GM12873 (cell line): ENCODE measurements around the gene DHRS1.
A peak's percentile ranks its signal among the peaks of the same experiment; 100 is the strongest.

ENCODE experiments used
- TF ChIP-seq, protein P1 (sequence below): IDR thresholded peaks from 2 replicates; pipeline ENCODE4 v1.5.1; 2012; ENCODE audit warnings: low read depth, mild to moderate bottlenecking, moderate library complexity, low read length, control low read depth; ENCODE audit not compliant: insufficient read depth; ENCODE audit errors: missing control alignments

The DHRS1 gene

DNA sequence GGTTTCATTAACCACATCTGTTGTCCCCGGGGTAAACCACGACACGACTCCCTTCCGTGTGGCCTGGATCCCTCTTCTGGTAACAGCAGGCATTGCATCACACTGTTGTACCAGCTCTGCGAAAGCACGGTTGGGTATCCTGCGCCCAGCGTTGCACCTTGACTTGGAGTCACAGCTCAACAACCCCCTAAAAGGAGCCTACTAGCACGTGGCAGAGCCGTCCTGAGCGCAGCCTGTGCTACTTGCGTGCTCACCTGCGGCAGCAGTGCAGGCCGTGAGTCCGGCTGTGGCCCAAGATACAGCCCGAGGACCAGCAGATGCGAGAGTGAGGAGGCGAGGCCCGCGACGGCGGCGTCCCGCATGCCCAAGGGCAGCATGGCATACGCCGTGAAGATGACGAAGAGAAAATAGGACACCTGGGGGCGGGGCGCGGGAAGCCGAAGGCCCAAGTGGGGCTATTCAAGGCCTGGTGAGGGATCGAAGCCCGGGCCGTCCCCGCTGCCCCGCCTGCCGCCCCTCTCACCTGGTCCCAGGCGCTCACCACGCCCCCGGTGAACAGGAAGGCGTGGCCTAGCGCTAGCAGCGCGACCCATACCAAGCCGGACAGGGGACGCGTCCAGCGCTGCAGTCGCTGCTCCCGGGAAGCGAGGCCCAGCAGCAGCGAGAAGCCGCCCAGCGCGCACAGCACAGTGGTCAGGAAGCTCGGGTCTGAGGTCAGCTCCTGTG is 32.9 kb upstream of the DHRS1 start:
- TF ChIP-seq, protein P1, sequence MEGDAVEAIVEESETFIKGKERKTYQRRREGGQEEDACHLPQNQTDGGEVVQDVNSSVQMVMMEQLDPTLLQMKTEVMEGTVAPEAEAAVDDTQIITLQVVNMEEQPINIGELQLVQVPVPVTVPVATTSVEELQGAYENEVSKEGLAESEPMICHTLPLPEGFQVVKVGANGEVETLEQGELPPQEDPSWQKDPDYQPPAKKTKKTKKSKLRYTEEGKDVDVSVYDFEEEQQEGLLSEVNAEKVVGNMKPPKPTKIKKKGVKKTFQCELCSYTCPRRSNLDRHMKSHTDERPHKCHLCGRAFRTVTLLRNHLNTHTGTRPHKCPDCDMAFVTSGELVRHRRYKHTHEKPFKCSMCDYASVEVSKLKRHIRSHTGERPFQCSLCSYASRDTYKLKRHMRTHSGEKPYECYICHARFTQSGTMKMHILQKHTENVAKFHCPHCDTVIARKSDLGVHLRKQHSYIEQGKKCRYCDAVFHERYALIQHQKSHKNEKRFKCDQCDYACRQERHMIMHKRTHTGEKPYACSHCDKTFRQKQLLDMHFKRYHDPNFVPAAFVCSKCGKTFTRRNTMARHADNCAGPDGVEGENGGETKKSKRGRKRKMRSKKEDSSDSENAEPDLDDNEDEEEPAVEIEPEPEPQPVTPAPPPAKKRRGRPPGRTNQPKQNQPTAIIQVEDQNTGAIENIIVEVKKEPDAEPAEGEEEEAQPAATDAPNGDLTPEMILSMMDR = peak; percentile 88

GRCh38 chr14:24331731-24332267 is 32.2 kb upstream of the DHRS1 start:
- TF ChIP-seq, protein P1 = no peak

DNA sequence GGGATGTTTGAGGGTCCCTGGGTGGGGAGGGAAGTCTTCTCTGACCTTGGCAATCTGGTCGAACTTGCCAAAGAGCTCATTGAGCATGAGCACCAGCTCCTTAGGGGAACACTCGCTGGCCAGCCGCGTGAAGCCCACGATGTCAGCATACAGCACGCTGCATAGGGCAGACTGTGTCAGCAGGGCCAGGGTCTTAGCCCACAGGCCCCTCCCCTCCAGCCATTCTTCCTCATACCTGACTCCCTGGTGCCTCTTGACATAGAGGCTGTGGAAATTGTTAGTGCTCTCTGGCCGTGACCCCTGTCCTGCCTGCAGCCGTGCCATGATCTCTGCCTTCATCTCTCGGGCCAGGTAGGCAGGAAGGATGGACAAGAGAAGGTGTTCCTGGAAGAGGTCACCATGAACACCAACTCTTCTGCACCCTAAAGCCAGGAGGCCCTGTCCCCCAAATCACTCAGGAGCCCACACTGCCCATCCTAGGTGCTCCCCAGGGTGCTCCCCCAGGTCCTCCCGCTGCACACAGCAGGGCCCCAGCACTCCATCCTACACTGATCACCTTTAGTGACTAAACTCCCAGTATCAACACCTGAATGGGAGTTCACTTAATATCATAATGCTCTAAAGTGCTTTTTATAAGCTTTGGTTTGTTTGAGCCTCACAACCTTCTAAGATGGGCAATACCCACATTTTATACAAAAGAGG is 31.5 kb upstream of the DHRS1 start:
- TF ChIP-seq, protein P1 = no peak

DNA sequence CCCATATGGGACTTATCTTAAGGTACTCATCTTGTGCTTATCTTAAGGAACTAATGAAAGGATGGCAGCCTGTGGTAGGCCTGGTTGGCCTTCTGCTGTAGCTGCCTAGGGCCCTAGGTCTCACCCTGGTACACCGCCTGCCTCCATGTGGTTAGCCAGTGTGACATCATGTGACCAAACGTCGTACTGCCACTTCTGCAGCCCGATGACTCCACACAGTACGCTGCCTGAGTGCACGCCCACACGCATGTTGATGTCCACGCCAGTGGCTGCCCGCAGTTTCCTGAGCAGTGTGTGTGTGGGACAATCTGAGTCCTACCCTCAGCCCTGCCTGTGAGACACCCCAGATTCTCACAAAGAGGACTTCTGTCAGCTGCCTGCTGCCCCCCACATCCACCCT is 30.2 kb upstream of the DHRS1 start:
- TF ChIP-seq, protein P1 = no peak

DNA sequence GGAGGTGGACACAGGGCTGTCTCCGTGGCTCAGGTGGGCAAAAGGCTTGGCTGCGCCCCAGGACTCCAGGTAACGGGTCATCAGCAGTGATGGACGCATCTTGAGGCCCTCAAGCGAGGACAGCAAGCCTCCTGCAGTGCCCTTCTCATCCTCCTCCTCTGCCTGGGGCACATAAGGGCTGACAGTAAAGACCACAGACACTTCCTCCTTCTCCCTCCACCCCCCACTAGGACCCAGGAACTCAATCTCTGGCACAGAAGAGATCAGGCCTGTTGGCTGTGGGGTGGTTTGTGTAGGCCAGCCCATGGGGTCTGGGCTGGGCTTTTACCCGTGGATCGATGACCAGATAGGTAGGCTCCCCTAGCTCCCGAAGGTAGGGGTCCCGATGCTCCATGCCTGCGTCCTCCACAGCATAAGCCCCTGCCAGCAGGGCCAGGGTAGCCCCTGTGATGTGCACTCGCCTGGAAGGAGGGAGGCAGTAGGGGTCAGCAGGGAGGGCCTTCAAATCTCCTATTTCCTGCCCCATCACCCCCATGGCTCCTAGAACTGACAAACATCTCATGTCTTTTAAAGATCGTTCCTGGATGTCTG is 29.6 kb upstream of the DHRS1 start:
- TF ChIP-seq, protein P1 = no peak

GRCh38 chr14:24327914-24328313 is 28.3 kb upstream of the DHRS1 start:
- TF ChIP-seq, protein P1 = peak; percentile 45

GRCh38 chr14:24327303-24327702 is 27.7 kb upstream of the DHRS1 start:
- TF ChIP-seq, protein P1 = no peak
